HG03280 (cell line): ENCODE results near the gene CASS4.
"Not testable (repeated sequence)": the region's sequence is repeated elsewhere in the genome, so short reads cannot be mapped to it uniquely, and the experiment has no call there.

Source experiments
- ATAC-seq: cut with Tn5 transposase; IDR thresholded peaks from one replicate; pipeline ENCODE4 v1.9.1; 2021; ENCODE audit warnings: mild to moderate bottlenecking, moderate library complexity; ENCODE audit not compliant: unreplicated experiment

Gene CASS4

GRCh38 chr20:56392132-56392880 is 19.8 kb upstream of the CASS4 start, which contains the start of the genes AURKA and CSTF1:
Gene AURKA (minus strand): TSS chr20:56392215. CDS start chr20:56388197, 4,018 bp downstream.
Gene CSTF1 (plus strand): TSS chr20:56392645. CDS start chr20:56395553, 2,908 bp downstream.
- ATAC-seq, result peak; percentile 89

DNA sequence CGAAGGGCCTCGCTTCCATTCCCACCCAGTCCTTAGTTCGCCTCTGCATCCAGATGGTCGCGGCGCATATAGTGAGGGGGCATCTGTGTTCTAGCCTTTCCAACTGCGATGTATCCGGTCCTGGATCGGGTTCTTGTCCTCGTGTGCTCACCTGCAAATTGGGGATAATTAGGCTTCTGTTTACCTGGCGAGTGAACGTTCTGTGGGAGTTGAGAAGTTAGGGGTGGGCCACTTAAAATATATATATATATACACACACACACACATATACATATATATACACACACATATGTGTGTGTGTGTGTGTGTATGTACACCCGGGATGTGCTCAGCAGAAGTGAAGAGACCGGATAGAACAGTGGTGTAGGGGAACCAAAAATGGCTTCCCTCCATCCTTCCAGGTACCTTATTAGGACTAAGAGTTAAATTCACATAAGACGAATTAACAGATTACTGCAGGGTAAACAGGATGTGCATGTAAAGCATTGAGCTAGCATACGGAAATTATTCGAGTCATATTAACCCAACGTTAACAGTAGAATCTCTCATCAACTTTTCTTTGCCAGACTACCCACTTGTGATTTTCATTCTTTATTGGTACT is 19.1 kb upstream of the CASS4 start:
- no peak for ATAC-seq

- no peak for ATAC-seq
These were observed 18.4 kb upstream of the CASS4 start for GRCh38 chr20:56393653-56394052.

DNA sequence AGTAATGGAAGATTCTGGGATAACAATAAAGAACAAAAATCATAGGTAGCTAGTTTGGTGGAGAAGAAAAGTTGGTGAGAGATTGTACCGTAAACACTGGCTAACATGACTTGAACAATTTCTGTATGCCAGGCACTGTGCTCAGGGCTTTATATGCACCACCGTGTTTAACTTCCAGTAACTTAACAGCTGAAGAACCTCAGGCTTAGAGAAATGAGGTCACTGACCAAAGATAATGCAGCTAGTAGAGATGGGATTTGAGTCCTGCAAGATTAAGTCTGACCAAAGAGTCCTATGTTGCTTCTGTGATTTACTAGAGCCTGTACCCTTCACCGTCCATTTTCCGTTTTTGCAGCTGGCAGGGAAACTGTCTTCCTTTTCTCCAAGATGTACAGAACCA is 16.9 kb upstream of the CASS4 start:
- no peak for ATAC-seq

DNA sequence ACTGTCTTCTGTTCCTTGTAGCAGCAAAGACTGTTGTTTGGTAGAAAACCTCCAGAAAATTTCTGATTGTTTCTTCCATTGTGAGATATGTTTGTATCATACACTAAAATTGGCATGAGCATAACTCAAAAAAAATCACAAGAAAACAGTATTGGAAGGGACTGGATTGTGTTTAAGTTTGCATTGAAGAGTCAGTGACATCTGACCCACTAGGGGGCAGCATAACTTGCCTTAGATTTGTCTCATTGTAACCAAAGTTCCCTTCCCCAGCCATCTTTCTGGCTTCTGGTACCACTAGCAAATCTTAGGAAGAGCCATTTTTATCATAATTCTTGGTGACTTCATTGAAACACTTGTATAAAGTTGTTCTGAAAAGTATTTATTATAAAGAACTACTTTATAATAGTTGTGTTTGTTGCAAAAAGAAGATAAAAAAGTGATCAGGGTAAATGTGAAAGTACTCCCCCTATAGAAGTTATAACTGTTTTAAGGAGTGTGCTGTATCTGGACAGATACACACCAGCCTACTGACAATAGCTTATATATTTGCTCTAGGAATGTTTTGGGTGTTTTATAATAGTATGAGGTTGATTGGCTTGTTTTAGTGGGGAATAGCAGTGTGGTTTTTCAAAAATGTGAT is 11.9 kb upstream of the CASS4 start:
- ATAC-seq, result peak; percentile 60

- ATAC-seq, result no peak
These were observed 8.6 kb upstream of the CASS4 start for GRCh38 chr20:56403465-56403864.

GRCh38 chr20:56405356-56405755 is 6.7 kb upstream of the CASS4 start:
- ATAC-seq, result not testable (repeated sequence)

DNA sequence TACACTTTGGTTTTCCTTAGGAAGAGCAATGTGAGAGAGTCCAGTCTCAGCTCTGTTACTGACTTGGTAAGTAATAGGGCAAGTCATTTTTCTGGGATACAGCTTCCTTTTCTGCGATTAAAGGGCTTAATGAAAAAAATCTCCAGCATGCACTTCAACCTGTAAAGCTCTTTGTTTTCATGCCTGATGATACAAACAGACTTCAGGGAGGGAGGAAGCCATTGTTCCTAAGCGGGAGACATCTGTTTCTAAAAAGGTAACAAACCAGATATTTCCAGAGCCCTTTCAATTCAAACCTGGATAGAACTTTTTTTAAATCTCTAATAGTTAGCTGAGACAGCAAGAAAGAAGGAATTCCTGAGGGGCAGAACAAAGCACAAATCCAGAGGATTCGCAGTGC is 5.2 kb upstream of the CASS4 start:
- ATAC-seq, result no peak

GRCh38 chr20:56409521-56409920 is 2.5 kb upstream of the CASS4 start:
- ATAC-seq, result no peak

DNA sequence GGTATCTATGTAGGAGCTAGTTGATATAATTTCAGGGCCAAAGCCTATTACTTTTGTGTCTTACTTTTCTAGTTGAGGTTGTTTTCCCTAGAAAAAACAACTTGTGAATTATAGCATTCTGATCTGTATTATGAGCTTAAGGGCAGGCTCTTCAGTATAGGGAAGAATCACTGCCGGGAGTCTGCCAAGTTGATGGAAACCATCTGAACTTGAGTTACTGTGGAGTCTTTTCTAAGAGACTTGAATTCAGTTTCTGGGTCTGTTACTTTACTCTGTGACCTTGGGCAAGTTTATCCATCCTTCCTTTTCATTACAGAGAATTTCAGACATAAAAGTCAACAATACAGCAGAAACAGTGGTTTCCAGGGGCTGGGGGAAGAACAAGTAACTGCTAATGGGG is 2.1 kb upstream of the CASS4 start:
- no peak for ATAC-seq

DNA sequence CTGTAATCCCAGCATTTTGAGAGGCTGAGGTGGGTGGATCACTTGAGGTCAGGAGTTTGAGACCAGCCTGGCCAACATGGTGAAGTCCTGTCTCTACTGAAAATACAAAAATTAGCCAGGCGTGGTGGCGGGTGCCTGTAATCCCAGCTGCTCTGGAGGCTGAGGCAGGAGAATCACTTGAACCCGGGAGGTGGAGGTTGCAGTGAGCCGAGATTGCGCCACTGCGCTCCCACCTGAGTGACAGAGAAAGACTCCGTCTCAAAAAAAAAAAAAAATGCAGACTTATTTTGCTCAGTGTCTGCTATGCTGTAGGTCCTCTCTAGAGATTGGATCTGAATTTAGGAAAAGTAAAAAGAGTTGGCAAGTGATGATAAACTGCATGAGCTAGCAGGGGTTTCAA is 773 bp upstream of the CASS4 start:
- ATAC-seq, result not testable (repeated sequence)

GRCh38 chr20:56412473-56412790 is 372 bp downstream of the CASS4 start:
- no peak for ATAC-seq

DNA sequence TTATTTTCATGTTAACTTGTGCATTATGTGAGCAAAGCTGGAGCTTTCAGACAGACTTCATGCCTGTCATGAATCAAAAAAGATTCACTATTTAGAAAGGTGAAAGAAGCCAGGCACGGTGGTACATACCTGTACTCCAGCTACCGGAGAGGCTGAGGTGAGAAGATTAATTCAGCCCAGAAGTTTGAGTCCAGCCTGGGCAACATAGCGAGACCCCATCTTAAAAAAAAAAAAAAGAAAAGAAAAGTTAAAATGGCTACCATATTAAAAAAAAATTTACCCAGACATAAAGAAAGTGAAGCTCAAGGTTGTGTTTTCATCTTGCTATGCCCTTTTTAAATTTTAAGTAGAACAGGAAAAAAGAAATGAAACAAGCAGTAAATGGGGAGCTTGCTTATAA is 889 bp downstream of the CASS4 start:
- no peak for ATAC-seq

DNA sequence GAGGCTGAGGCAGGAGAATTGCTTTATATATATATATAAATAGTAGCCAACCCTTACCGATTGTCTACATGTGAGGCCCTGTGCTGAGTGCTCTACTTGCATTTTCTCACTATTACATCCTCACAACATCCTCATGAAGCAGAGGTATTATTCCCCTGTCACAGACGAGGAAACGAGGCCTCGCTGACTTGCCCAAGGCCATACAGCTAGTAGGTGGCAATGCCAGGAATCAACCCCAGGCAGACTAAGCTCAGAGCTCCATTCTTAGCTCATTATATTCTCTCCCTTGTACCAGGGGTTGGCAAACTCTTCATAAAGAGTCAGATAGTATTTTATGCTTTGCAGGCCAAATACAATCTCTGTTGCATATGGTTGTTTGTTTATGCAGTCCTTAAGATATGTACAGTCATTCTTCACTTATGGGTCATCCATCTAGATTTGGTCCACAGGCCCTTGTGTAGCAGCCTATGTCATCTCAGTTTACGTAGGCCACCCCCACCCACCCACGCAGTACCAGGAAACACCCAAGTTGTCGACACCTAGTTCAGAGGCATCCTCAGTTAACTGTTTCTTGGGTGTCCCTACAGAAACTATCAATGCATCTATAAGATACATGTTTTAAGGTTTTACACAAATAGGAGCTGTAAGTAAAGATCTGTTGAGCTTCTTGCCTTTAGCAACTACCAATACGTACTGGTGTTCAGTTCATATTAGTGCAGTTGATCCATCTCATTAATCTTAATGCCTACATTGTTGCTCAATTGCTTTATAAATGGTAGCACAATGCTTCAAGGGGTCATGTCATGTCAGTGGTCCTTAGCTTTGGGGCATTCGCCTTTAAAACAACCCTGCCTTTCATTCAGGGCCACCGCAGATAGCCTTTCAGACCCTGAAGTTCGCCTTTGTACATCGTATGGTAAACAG is 3.0 kb downstream of the CASS4 start:
- ATAC-seq, result no peak

DNA sequence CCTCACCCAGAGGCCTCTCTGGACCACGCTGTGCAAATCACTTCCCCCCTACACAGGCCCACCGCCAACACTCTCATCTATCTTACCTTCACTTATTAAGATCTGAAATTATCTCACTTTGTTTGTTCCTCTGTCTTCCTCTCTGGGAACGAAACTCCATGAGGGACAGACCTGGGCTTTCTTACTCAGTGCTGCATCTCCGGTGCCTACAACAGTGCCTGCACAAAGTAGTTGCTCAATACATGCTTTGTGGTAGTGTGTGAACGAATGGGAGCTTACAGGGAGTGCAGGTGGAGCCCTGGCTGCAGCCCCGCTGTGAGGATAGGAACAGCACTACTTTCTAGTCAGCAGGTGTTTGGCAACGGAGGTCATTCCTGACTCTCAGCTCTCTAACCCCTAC is 5.3 kb downstream of the CASS4 start:
- ATAC-seq, result no peak

DNA sequence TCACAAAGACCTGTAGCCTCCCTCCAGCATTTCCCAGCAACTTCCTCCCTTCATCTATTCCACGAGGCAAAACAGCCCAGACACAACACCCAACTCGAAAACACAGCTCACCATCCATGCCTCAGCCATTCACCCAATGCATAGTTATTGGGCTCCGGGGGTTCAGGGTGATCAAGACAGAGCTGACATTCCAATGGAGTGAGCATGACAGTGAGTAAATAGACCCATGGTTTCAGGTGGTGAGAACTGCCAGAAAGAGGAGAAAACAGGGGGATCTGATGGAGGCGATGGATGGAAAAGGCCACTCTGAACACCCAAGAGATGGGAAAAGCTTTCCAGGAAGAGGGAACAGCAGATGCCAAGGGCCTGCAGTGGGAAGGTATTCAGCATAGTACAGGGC is 5.9 kb downstream of the CASS4 start:
- ATAC-seq, result no peak

- no peak for ATAC-seq
These were observed 6.4 kb downstream of the CASS4 start for GRCh38 chr20:56418385-56418861.

DNA sequence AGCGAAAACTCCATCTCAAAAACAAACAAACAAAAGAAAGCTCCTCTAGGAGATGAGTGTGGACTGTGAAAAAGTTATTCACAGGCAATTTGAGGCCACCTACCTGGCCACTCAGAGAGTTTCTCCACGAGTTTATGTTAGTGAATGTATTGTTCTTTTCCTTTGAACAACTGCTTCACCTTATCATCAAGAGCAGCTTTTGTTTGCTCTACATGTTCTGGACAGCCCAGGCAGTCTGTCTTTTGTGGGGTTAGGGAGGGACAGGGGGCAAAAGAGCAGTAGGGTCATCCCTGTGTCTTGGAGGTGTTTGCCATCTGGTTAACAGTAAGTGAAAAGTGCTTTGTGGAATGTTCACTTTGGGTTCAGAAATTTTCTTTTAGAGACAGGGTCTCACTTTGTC is 8.0 kb downstream of the CASS4 start:
- ATAC-seq, result no peak

- no peak for ATAC-seq
These were observed 9.1 kb downstream of the CASS4 start for GRCh38 chr20:56420940-56421688.

GRCh38 chr20:56422076-56422823 is 10.2 kb downstream of the CASS4 start:
- no peak for ATAC-seq
